ENCODE results near the gene RTBDN. TPM values are rescaled to one million over a fixed set of nuclear protein-coding genes. Genes with fewer than 3 reads are reported as not detected.
"Not testable (repeated sequence)": the region's sequence is repeated elsewhere in the genome, so short reads cannot be mapped to it uniquely, and the experiment has no call there.

Gene RTBDN
- total and polyA plus RNA-seq, 10 of the 15 experiments (the other 5 are each of a cell fraction or from before 2014, with no cell fraction given) = 0.45 TPM; not detected in 9

DNA sequence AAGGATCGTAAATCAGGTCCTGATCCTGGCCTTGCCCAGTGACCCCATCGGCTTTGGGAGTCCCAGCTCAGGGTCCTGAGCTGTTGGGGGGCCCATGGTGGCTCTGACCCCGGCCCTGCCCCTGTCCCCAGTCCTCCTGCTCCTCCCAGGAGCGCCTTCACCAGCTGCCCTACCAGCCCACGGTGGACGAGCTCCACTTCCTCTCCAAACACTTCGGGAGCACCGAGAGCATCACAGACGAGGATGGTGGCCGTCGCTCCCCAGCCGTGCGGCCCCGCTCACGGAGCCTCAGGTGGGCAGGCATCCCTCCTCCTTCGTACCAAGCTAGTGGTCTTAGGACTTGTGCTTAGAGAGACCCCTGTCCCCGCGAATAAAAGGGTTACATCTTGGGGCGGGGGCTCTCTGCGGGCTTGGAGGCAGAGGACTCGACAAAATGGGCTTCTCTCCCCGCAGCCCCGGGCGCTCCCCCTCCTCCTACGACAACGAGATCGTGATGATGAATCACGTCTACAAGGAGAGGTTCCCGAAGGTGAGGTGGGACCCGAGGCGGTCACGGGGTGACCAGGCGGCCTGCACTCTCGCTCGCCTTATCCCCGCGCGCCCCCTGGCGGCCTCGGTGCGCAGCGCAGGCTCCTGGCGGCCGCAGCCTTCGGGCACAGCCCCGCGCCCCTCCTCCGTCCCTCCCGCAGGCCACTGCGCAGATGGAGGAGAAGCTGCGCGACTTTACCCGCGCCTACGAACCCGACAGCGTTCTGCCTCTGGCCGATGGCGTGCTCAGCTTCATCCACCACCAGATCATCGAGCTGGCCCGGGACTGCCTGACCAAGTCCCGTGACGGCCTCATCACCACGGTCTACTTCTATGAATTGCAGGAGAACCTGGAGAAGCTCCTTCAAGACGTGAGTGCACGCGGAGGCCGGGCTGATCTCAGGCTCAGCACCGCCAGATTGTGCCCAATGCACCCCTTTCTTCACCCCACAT lies 13.1 kb upstream of the RTBDN start (continued):
- TF ChIP-seq, protein P1, sequence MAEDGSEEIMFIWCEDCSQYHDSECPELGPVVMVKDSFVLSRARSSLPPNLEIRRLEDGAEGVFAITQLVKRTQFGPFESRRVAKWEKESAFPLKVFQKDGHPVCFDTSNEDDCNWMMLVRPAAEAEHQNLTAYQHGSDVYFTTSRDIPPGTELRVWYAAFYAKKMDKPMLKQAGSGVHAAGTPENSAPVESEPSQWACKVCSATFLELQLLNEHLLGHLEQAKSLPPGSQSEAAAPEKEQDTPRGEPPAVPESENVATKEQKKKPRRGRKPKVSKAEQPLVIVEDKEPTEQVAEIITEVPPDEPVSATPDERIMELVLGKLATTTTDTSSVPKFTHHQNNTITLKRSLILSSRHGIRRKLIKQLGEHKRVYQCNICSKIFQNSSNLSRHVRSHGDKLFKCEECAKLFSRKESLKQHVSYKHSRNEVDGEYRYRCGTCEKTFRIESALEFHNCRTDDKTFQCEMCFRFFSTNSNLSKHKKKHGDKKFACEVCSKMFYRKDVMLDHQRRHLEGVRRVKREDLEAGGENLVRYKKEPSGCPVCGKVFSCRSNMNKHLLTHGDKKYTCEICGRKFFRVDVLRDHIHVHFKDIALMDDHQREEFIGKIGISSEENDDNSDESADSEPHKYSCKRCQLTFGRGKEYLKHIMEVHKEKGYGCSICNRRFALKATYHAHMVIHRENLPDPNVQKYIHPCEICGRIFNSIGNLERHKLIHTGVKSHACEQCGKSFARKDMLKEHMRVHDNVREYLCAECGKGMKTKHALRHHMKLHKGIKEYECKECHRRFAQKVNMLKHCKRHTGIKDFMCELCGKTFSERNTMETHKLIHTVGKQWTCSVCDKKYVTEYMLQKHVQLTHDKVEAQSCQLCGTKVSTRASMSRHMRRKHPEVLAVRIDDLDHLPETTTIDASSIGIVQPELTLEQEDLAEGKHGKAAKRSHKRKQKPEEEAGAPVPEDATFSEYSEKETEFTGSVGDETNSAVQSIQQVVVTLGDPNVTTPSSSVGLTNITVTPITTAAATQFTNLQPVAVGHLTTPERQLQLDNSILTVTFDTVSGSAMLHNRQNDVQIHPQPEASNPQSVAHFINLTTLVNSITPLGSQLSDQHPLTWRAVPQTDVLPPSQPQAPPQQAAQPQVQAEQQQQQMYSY (CRISPR knock-in tag; IDR thresholded peaks at IDR 0.05) = no peak
- TF ChIP-seq, protein P2, sequence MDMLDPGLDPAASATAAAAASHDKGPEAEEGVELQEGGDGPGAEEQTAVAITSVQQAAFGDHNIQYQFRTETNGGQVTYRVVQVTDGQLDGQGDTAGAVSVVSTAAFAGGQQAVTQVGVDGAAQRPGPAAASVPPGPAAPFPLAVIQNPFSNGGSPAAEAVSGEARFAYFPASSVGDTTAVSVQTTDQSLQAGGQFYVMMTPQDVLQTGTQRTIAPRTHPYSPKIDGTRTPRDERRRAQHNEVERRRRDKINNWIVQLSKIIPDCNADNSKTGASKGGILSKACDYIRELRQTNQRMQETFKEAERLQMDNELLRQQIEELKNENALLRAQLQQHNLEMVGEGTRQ (IDR thresholded peaks at IDR 0.05; ENCODE audit: borderline replicate concordance, low read depth, low read length) = peak; percentile 4
- TF ChIP-seq MXI1 (IDR thresholded peaks at IDR 0.05; ENCODE audit: low read depth, low read length) = peak; percentile 32; the same call in 1 of the 2 replicates

DNA sequence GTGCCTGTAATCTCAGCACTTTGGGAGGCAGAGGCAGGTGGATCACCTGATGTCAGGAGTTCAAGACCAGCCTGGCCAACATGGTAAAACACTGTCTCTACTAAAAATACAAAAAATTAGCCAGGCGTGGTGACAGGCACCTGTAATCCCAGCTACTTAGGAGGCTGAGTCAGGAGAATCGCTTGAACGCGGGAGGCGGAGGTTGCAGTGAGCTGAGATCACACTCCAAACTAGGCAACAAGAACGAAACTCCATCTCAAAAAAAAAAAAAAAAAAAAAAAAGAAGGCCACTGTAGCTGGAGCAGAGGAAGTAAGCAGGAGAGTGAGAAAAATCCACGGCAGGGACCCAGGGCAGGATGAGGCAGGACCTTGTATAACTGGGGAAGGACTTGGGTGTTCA lies 12.2 kb upstream of the RTBDN start:
- BruUV-seq (replicated peaks); H3K79me2 ChIP-seq (ENCODE audit: control insufficient read depth, insufficient read depth, low read length); H3K9ac ChIP-seq (ENCODE audit: control insufficient read depth, insufficient read depth, low read length); H3K27ac ChIP-seq (ENCODE audit: control insufficient read depth, insufficient read depth); FAIRE-seq; H3K4me2 ChIP-seq (ENCODE audit: control insufficient read depth, insufficient read depth); ATAC-seq; H4K20me1 ChIP-seq (ENCODE audit: control insufficient read depth, insufficient read depth); H3K4me1 ChIP-seq (ENCODE audit: control insufficient read depth, insufficient read depth, low read length); H2AFZ ChIP-seq (ENCODE audit: control insufficient read depth, low read depth, low read length); H3K4me3 ChIP-seq; DNase-seq (ENCODE audit: low read depth, low spot score); H3K36me3 ChIP-seq (ENCODE audit: control insufficient read depth in 2 of 2, insufficient read depth in 2 of 2, low read length in 1 of 2); H3K27me3 ChIP-seq (replicated peaks in 1 of 2; ENCODE audit: control insufficient read depth in 2 of 2, insufficient read depth in 2 of 2, low read length in 1 of 2); H3K9me3 ChIP-seq (replicated peaks; ENCODE audit: control insufficient read depth, insufficient read depth, low read length): not testable (repeated sequence)
- in situ Hi-C loops (cut with MboI) = loop anchor here (5.0 kb wide), 1 partner anchor 79 kb away; no protein-coding TSS in a partner anchor
- ChIA-PET RAD21 (ENCODE audit: unreplicated experiment) (interaction anchor here (0.7 to 2.5 kb wide), 8 partner anchors 12 to 129 kb away, joined by 3 to 76 read pairs (median 4); partner anchors contain the start of gene RNASEH2A), POLR2A (interaction anchor here (0.9 to 1.1 kb wide), 3 partner anchors 22 to 80 kb away, joined by 3 to 6 read pairs (median 4); no protein-coding TSS in a partner anchor), SMC1A (ENCODE audit: uncharacterized antibody, unreplicated experiment) (interaction anchor here (0.8 to 2.4 kb wide), 10 partner anchors 40 to 88 kb away, joined by 3 to 17 read pairs (median 3); partner anchors contain the start of genes JUNB and RNASEH2A), CTCF (interaction anchor here (0.6 to 10.1 kb wide), 23 partner anchors 9 to 274 kb away, joined by 3 to 235 read pairs (median 7); partner anchors contain the start of genes CALR, DNASE2, FBXW9 and RNASEH2A)
- intact Hi-C loops (cut with micrococcal nuclease; ENCODE audit: unreplicated experiment) = loop anchor here (1.0 kb wide), 2 partner anchors 80 to 86 kb away; no protein-coding TSS in a partner anchor
- WGBS (ENCODE audit: insufficient coverage, insufficient replicate concordance, low lambda C conversion rate, missing lambda C conversion rate) = 55% methylated on average over 7 of the region's 7 CpGs
